ENCODE results near the gene TBC1D5.

The TBC1D5 gene

DNA sequence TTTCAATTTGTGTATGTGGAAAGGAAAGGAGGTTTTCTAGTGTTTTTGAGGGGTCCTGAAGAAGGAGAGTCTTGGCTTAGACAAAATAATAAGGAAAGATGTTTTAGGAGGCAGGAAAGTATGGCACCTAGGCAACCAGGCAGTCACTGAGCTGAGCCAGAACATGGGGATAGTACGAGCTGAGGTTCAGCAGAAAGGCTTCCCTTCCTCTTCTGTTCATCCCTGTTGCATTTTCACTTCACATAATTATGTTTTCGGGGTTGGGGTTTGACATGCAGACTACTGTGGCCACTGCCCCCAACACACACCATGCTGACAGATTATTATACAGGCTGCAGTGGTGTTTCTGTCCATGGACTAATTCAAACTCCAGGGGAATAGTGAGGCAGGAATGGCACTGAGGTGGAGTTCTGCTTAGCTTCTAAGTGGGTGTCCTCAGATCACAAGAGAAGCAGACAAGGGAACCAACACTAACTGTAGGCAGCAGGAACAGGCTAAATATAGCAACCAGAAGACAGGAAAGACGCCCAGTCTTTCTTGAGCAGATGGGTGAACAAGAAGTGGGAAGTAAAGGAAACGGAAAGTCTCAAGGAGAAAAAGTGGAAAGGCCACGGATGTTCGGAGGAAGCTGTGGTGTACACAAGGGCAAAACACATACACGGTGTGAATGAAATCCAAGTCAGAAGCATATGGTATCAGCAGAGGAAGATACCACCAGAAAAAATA lies 551.9 kb downstream of the TBC1D5 start:
- Histone ChIP-seq H3K36me3 (ENCODE audit: control insufficient read depth in 2 of 2, insufficient read depth in 2 of 2, low read length in 2 of 2) (no peaks in the 10 kb centered on the region), H3K4me3 (ENCODE audit: low read length in 2 of 2) (no peak overlapping the region), H3K9ac (ENCODE audit: low read depth in 1 of 2, low read length in 2 of 2) (no peak overlapping the region), H3K27ac (ENCODE audit: low read depth in 2 of 2, low read length in 2 of 2) (no peak overlapping the region), H3K27me3 (ENCODE audit: control insufficient read depth in 2 of 2, insufficient read depth in 2 of 2, low read length in 2 of 2) (no peaks in the 10 kb centered on the region), H3K4me1 (ENCODE audit: control insufficient read depth in 2 of 2, insufficient read depth in 2 of 2, low read length in 2 of 2) (peaks cover 0 to 4% of the 10 kb centered on the region in 2 donors), H3K9me3 (ENCODE audit: control insufficient read depth in 2 of 2, low read length in 2 of 2) (no peaks in the 10 kb centered on the region)

DNA sequence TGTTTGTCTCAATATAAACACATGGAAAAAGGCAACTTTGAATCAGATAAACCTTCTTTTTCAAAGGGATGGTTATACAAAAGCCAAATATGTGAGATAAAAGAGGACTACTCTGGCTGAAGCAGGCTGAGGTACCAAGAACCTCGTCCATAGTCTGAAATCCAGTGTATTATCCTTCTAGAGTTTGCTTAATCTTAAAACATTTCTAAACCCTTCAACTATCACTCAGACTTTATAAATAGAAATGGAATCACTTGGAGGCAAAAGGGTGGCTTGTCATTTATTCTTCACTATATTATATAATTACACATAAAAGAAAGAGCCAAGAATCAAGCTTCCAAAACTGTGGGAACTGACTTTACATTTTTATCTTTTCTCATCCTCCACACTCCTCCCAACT lies 554.1 kb downstream of the TBC1D5 start:
- H3K27ac ChIP-seq (ENCODE audit: low read depth in 2 of 2, low read length in 2 of 2) = no peak overlapping the region
- H3K4me1 ChIP-seq (ENCODE audit: control insufficient read depth in 2 of 2, insufficient read depth in 2 of 2, low read length in 2 of 2) = no peaks in the 10 kb centered on the region
- no peak overlapping the region for H3K4me3 ChIP-seq (ENCODE audit: low read length in 2 of 2)
- H3K36me3 ChIP-seq (ENCODE audit: control insufficient read depth in 2 of 2, insufficient read depth in 2 of 2, low read length in 2 of 2) = peaks cover 0 to 3% of the 10 kb centered on the region in 2 donors
- H3K9me3 ChIP-seq (ENCODE audit: control insufficient read depth in 2 of 2, low read length in 2 of 2) = no peaks in the 10 kb centered on the region
- no peaks in the 10 kb centered on the region for H3K27me3 ChIP-seq (ENCODE audit: control insufficient read depth in 2 of 2, insufficient read depth in 2 of 2, low read length in 2 of 2)
- H3K9ac ChIP-seq (ENCODE audit: low read depth in 1 of 2, low read length in 2 of 2) = no peak overlapping the region

DNA sequence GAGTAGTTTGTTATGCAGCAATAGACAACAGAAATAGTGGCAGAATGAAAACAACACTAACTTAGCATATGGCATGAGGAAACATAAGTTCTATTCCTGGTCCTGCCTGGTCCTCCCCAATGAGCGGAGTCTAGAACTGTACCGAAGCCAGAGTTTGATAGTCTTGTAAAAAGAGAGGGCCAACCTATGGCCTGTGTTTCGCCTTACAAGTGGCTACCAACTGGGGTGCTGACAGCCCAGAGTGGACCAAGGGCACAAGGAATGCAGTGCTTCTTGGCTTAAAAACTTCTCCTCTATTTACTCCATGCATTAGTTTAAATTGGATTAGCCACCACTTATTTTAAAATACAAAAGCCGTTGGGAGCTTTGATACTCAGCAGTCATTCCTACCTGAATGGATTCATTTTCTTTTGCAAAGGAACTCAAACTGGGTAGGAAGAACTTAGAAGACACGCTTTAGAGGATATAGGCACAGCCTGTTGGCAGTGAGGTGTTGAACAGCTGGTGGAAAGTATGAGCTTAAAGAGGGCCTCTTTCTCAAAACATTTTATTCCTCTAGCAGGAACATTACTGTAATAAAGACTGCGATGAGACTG lies 554.7 kb downstream of the TBC1D5 start:
- Histone ChIP-seq H3K4me1 (ENCODE audit: control insufficient read depth in 2 of 2, insufficient read depth in 2 of 2, low read length in 2 of 2) (no peaks in the 10 kb centered on the region), H3K4me3 (ENCODE audit: low read length in 2 of 2) (no peak overlapping the region), H3K9me3 (ENCODE audit: control insufficient read depth in 2 of 2, low read length in 2 of 2) (no peaks in the 10 kb centered on the region), H3K27ac (ENCODE audit: low read depth in 2 of 2, low read length in 2 of 2) (no peak overlapping the region), H3K27me3 (ENCODE audit: control insufficient read depth in 2 of 2, insufficient read depth in 2 of 2, low read length in 2 of 2) (no peaks in the 10 kb centered on the region), H3K9ac (ENCODE audit: low read depth in 1 of 2, low read length in 2 of 2) (no peak overlapping the region), H3K36me3 (ENCODE audit: control insufficient read depth in 2 of 2, insufficient read depth in 2 of 2, low read length in 2 of 2) (peaks cover 0 to 3% of the 10 kb centered on the region in 2 donors)

DNA sequence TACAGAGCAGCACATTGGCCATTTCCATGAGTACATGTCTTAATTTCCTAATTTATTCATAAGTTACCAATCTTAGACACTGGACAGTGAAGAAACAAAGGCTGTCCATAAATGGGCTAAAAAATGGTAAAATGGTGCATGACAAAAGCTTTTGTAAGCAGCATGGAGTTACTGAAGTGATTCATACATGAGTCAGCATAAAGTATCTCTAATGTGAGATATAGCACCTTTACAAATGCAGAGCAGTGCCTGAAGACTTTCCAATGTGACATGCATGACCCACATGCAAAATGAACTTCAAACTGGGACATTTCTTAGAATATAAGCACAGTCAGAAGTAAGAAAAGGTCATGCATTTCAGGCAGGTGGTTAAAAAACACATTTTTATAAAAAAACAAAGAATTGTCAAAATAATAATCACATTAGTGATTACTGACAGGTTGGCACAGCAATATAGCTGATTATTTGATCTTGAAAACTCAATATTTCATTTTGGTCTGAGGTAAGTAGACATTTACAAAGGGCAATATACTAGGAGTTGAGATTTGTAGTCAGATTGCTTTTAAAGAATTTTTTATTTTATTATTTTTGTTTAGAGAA lies 558.4 kb downstream of the TBC1D5 start:
- H3K27me3 ChIP-seq (ENCODE audit: control insufficient read depth in 2 of 2, insufficient read depth in 2 of 2, low read length in 2 of 2) = no peaks in the 10 kb centered on the region
- no peaks in the 10 kb centered on the region for H3K9me3 ChIP-seq (ENCODE audit: control insufficient read depth in 2 of 2, low read length in 2 of 2)
- H3K36me3 ChIP-seq (ENCODE audit: control insufficient read depth in 2 of 2, insufficient read depth in 2 of 2, low read length in 2 of 2) = peaks cover 0 to 3% of the 10 kb centered on the region in 2 donors
- H3K4me3 ChIP-seq (ENCODE audit: low read length in 2 of 2) = no peak overlapping the region
- no peak overlapping the region for H3K9ac ChIP-seq (ENCODE audit: low read depth in 1 of 2, low read length in 2 of 2)
- H3K4me1 ChIP-seq (ENCODE audit: control insufficient read depth in 2 of 2, insufficient read depth in 2 of 2, low read length in 2 of 2) = peaks cover 0 to 3% of the 10 kb centered on the region in 2 donors
- no peak overlapping the region for H3K27ac ChIP-seq (ENCODE audit: low read depth in 2 of 2, low read length in 2 of 2)

DNA sequence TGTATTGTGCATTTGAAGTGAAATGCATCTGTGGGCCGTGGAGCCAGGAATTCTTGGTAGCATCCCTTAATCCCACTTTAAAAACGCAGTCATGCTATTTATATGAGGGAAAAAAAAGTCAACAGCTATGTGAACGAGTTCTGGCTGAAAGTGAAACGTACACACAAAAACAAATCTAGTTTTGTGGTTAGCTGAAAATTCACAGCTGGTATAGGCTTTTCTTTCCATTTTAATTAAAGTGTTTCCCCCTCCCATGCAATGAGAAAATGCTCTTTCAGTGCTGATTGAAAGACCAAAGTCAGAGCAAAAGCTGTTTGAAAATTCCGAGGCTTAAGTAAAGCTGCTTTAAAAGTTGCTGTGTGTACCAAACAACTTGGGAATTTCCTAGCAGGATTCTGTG lies 560.3 kb downstream of the TBC1D5 start:
- Histone ChIP-seq H3K27me3 (ENCODE audit: control insufficient read depth in 2 of 2, insufficient read depth in 2 of 2, low read length in 2 of 2) (no peaks in the 10 kb centered on the region), H3K4me3 (ENCODE audit: low read length in 2 of 2) (no peak overlapping the region), H3K9ac (ENCODE audit: low read depth in 1 of 2, low read length in 2 of 2) (no peak overlapping the region), H3K4me1 (ENCODE audit: control insufficient read depth in 2 of 2, insufficient read depth in 2 of 2, low read length in 2 of 2) (peaks cover 0 to 3% of the 10 kb centered on the region in 2 donors), H3K9me3 (ENCODE audit: control insufficient read depth in 2 of 2, low read length in 2 of 2) (no peaks in the 10 kb centered on the region), H3K27ac (ENCODE audit: low read depth in 2 of 2, low read length in 2 of 2) (no peak overlapping the region), H3K36me3 (ENCODE audit: control insufficient read depth in 2 of 2, insufficient read depth in 2 of 2, low read length in 2 of 2) (peaks cover 0 to 3% of the 10 kb centered on the region in 2 donors)

DNA sequence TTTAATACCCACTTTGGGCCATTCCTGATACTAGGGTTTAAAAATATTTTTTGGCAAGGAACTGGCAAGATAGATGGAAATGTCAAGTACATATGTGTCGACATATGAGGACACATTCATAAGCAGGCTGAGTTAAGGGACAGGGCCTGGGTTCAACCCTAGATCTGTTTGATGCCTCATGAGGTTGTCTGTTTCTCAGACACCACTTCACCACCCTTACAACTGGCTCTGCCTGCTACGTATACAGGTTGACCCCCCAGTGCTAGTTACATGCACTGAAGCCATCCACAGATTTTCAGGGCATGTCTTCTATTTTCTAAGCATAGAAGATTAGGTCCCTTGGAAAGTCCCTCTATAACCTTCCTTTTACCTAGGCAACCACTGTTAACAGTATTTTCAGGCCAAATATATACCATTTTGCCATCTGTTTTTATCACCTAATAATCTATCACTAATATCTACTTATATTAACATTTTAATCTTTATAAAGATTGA lies 561.0 kb downstream of the TBC1D5 start:
- H3K27me3 ChIP-seq (ENCODE audit: control insufficient read depth in 2 of 2, insufficient read depth in 2 of 2, low read length in 2 of 2) = no peaks in the 10 kb centered on the region
- no peak overlapping the region for H3K27ac ChIP-seq (ENCODE audit: low read depth in 2 of 2, low read length in 2 of 2)
- peaks cover 0 to 3% of the 10 kb centered on the region in 2 donors for H3K36me3 ChIP-seq (ENCODE audit: control insufficient read depth in 2 of 2, insufficient read depth in 2 of 2, low read length in 2 of 2)
- H3K4me3 ChIP-seq (ENCODE audit: low read length in 2 of 2) = no peak overlapping the region
- H3K9me3 ChIP-seq (ENCODE audit: control insufficient read depth in 2 of 2, low read length in 2 of 2) = no peaks in the 10 kb centered on the region
- H3K9ac ChIP-seq (ENCODE audit: low read depth in 1 of 2, low read length in 2 of 2) = no peak overlapping the region
- H3K4me1 ChIP-seq (ENCODE audit: control insufficient read depth in 2 of 2, insufficient read depth in 2 of 2, low read length in 2 of 2) = peaks cover 0 to 3% of the 10 kb centered on the region in 2 donors

DNA sequence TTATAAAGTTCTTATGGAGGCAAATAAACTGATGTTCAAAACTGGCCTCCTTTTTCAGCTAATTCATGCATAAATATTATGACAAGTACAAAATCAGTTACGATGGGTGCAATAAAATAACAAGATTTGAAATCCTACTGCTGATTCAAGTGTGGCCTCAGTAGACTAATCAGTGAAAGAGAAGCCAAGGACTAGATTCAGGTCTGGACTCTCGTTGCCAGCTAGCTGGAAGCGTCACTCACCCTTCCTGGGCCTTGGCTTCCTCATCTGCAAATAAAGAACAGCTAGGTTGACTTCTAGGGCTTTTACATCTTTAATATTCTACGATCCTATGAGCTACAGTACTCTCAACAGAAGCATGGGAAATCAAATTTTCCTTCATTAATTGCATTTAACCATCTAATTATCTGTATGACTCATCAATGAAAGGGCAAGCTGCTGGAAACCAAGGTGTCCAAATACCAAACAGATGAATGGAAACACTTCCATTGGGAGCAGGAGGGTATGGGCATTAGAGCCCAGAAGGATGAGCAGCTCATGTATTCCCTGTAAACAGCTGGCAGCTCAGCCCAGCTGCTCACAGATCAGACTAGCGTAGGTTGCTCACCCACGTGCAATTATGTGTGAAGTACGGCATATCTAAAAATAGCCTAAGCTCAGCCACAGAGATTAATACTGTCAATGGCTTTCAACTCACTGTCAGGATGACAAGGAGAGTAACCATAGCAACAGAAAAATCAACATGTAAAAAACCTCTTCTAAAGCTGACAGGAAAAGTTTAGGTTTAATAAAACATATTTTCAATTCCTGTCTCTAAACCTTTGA lies 562.8 kb downstream of the TBC1D5 start:
- Histone ChIP-seq H3K4me3 (ENCODE audit: low read length in 2 of 2) (no peak overlapping the region), H3K27ac (ENCODE audit: low read depth in 2 of 2, low read length in 2 of 2) (no peak overlapping the region), H3K4me1 (ENCODE audit: control insufficient read depth in 2 of 2, insufficient read depth in 2 of 2, low read length in 2 of 2) (peaks cover 2 to 3% of the 10 kb centered on the region in 2 donors), H3K36me3 (ENCODE audit: control insufficient read depth in 2 of 2, insufficient read depth in 2 of 2, low read length in 2 of 2) (peaks cover 0 to 3% of the 10 kb centered on the region in 2 donors), H3K27me3 (ENCODE audit: control insufficient read depth in 2 of 2, insufficient read depth in 2 of 2, low read length in 2 of 2) (no peaks in the 10 kb centered on the region), H3K9me3 (ENCODE audit: control insufficient read depth in 2 of 2, low read length in 2 of 2) (no peaks in the 10 kb centered on the region), H3K9ac (ENCODE audit: low read depth in 1 of 2, low read length in 2 of 2) (no peak overlapping the region)

DNA sequence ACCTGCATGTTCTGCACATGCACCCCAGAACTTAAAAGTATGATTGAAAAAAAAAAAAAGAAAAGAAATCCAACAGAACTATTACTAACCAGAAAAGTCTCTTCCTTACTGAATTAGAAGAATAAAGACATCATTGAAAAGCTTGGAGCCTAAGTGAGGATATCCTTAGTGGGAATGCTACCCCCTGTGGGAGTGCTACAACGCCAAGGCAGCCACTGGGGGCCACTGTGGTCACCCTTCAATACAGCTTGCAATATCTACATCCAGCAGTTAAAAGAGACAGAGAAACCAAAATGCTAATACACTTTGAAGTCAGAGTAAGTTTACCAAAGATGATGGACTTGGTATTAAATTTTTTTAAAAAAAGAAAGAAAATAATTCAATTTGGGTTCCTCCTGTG lies 565.7 kb downstream of the TBC1D5 start:
- H3K4me3 ChIP-seq (ENCODE audit: low read length in 2 of 2) = no peak overlapping the region
- no peak overlapping the region for H3K9ac ChIP-seq (ENCODE audit: low read depth in 1 of 2, low read length in 2 of 2)
- no peak overlapping the region for H3K27ac ChIP-seq (ENCODE audit: low read depth in 2 of 2, low read length in 2 of 2)
- no peaks in the 10 kb centered on the region for H3K27me3 ChIP-seq (ENCODE audit: control insufficient read depth in 2 of 2, insufficient read depth in 2 of 2, low read length in 2 of 2)
- H3K4me1 ChIP-seq (ENCODE audit: control insufficient read depth in 2 of 2, insufficient read depth in 2 of 2, low read length in 2 of 2) = peaks cover 2 to 3% of the 10 kb centered on the region in 2 donors
- H3K36me3 ChIP-seq (ENCODE audit: control insufficient read depth in 2 of 2, insufficient read depth in 2 of 2, low read length in 2 of 2) = peaks cover 0 to 3% of the 10 kb centered on the region in 2 donors
- no peaks in the 10 kb centered on the region for H3K9me3 ChIP-seq (ENCODE audit: control insufficient read depth in 2 of 2, low read length in 2 of 2)

DNA sequence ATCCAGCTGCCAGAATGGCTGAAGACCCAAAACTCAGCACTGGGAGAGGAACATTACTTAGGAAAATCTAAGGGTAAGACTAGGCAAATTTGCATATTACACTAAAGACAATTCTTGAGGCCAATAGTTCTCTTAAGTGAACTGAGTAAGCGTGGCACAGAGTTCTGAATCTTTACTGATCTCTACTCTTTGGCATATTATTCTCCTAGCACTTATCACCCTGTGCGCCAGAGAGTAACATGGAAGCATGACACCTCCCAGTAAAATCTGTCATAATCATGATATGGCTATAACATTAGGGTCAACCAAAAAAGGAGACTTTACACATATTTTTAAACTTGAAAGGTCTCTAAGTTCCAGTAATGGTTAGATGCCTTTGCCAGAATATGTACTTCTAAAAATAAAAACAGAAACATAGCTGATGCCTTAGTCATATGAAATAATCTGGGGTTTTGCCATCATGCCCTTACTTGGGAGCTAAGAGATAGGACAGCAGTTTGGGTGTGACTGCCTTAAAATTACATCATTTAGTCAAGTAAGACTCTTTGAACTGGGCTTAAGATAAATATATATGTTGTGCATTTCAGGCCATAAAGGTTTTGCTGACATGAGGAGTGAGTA lies 567.1 kb downstream of the TBC1D5 start:
- no peak overlapping the region for H3K27ac ChIP-seq (ENCODE audit: low read depth in 2 of 2, low read length in 2 of 2)
- no peaks in the 10 kb centered on the region for H3K9me3 ChIP-seq (ENCODE audit: control insufficient read depth in 2 of 2, low read length in 2 of 2)
- H3K27me3 ChIP-seq (ENCODE audit: control insufficient read depth in 2 of 2, insufficient read depth in 2 of 2, low read length in 2 of 2) = no peaks in the 10 kb centered on the region
- no peak overlapping the region for H3K4me3 ChIP-seq (ENCODE audit: low read length in 2 of 2)
- H3K9ac ChIP-seq (ENCODE audit: low read depth in 1 of 2, low read length in 2 of 2) = no peak overlapping the region
- H3K36me3 ChIP-seq (ENCODE audit: control insufficient read depth in 2 of 2, insufficient read depth in 2 of 2, low read length in 2 of 2) = peaks cover 0 to 3% of the 10 kb centered on the region in 2 donors
- H3K4me1 ChIP-seq (ENCODE audit: control insufficient read depth in 2 of 2, insufficient read depth in 2 of 2, low read length in 2 of 2) = peaks cover 0 to 2% of the 10 kb centered on the region in 2 donors

Data from mucosa of rectum (tissue), 2 donors.